Neural progenitor cell (in vitro differentiated cells): ENCODE measurements around the gene CENPC.

Experiments
- EZH2 ChIP-seq: fragments of 200-600 bp; sonication (generic); IDR thresholded peaks from 2 replicates; pipeline ENCODE4 v1.6.1; 2017; ENCODE audit warnings: antibody characterized with exemption, mild to moderate bottlenecking, moderate library complexity
- EZH2phosphoT487 ChIP-seq: fragments of 200-600 bp; sonication (generic); IDR thresholded peaks from 2 replicates; pipeline ENCODE4 v1.6.1; 2017; ENCODE audit warnings: antibody characterized with exemption
- TF ChIP-seq, protein P1 (sequence below): fragments of 200-600 bp; sonication (generic); IDR thresholded peaks from 2 replicates; pipeline ENCODE4 v1.5.1; 2017; ENCODE audit warnings: antibody characterized with exemption, mild to moderate bottlenecking

DNA sequence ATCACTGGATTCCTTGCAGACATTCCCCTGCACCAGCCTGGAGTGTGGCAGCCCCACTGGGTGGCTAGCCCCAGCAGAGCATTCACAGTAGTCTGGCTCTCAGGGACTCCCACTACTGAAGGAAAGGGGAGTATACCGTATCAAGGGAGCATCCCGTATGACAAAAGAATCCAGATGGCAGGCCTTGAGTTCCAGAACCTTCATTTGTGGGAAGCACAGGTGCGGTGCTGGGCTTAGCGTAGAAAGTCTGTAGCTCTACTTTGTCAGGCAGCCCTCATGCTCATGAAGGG is 79.6 kb downstream of the CENPC start:
- TF ChIP-seq, protein P1, sequence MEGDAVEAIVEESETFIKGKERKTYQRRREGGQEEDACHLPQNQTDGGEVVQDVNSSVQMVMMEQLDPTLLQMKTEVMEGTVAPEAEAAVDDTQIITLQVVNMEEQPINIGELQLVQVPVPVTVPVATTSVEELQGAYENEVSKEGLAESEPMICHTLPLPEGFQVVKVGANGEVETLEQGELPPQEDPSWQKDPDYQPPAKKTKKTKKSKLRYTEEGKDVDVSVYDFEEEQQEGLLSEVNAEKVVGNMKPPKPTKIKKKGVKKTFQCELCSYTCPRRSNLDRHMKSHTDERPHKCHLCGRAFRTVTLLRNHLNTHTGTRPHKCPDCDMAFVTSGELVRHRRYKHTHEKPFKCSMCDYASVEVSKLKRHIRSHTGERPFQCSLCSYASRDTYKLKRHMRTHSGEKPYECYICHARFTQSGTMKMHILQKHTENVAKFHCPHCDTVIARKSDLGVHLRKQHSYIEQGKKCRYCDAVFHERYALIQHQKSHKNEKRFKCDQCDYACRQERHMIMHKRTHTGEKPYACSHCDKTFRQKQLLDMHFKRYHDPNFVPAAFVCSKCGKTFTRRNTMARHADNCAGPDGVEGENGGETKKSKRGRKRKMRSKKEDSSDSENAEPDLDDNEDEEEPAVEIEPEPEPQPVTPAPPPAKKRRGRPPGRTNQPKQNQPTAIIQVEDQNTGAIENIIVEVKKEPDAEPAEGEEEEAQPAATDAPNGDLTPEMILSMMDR = no peak
- no peak for TF ChIP-seq EZH2
- no peak for TF ChIP-seq EZH2phosphoT487
